Measurements from ENCODE around the gene INAFM2.

INAFM2 gene

DNA sequence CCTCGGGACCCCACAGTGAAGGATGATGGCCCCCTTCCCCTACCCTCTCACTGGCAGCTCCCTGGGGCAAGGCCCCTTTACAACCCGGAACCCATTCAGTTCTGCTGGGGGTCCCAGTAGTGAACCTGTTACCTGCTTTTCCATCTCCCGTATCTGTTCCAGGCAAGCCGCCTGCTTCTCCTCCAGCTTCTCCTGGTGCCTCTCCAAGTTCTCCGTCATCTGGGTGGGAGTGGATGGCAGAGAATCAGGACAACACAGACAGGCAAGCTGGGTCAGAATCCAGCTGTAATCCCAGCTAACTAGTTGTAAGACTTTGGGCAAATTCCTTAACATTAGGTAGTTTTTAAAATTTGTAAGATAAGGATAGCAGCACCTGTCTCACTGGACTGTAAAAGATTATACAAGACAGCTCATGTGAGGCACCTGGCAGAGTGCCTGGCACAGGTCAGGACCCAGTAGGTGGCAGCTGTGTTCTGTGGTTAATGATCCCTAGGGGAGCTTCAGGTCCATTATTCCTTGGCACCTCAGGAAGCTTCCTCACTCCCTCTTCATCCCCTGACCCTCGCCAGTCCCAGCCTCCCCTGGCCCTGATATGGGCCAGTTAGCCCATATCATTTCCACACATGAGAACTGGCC lies 34.2 kb upstream of the INAFM2 start:
- DNase-seq, result no peak

DNA sequence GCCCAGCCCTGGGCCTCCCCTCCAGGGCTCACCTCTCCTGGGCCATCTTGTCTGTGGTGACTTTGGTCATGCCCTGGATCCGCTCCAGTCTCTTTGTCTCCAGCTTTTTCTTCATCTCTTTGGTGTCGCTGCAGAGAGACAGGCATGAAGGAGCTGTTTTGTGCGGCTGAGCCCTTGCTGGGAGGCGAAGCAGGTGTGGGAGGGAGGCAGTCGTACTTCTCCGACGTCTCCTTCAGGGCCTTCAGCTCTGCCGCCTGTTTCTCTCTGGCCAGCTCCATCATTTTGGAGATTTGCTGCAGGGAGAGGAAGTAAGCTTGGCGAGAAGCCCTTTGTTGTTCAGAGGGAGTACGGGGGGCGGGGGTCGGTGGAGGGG lies 33.0 kb upstream of the INAFM2 start:
- no peak for DNase-seq

DNA sequence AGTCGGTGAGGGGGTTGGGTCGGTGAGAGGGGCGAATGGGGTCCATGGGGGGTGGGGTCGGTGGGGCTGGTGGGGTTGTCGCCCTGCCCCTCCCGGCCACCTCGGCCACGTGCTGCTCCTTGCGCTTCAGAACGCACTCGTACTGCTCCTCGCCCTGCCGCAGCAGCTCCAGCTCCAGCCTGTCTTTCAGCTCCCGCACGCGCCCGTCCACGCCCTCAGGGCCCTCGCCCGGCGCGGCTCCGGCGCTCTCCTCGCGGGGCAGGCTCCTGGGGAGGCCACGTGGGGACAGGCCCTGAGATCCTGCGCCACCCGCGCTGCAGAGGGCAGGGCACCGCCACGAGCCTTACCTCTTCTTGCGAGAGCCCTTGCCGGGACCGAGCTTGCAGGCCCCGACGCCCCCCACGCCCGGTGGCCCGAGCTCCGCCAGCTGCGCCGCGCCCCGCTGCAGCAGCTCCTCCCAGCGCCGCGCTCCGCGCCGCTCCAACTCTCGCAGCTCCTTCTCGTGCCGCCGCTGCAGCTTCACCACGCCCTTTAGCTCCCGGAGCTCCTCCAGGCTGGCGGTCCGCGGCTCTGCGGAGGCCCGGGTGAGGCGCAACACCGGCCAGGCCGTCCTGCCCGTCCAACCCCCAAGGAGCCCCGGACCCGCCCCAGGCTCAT lies 32.4 kb upstream of the INAFM2 start:
- no peak for DNase-seq

DNA sequence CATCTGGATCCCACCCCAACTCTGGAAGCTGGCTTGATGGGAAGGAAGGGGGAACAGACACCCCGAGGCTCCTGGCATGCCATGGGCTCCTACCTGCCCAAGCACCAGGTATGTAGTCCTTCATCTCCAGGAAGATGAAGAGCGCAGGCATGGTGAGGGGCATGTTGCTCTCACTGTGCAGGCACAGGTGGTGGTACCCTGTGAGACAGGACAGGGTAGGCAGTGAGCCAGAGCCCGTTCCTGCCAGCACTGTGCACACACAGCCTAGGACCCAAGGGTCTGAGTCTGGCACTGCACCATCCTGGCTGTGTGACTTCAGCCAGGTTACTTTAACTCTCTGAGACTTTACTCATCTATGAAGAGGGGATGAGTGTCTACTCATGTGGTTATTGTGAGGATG lies 31.2 kb upstream of the INAFM2 start:
- DNase-seq, result no peak

DNA sequence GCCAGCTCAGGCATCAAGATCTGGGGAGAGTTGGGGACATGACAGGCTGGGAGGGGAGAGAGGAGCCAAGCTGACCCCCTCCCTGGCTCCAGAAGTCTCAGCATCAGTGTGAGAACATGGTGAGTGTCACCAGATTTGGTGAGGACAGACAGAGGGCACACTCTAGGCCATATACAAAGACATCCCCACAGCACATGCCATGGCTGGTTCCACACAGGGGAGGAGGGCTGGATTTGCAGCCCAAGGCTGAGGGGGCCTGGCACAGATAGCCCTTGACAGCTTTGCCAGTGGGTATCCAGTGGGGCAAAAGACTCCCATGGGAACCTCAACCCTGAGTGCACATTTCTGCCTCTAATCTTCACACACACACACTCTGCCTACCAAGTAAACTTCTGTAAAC lies 30.5 kb upstream of the INAFM2 start:
- DNase-seq, result no peak

DNA sequence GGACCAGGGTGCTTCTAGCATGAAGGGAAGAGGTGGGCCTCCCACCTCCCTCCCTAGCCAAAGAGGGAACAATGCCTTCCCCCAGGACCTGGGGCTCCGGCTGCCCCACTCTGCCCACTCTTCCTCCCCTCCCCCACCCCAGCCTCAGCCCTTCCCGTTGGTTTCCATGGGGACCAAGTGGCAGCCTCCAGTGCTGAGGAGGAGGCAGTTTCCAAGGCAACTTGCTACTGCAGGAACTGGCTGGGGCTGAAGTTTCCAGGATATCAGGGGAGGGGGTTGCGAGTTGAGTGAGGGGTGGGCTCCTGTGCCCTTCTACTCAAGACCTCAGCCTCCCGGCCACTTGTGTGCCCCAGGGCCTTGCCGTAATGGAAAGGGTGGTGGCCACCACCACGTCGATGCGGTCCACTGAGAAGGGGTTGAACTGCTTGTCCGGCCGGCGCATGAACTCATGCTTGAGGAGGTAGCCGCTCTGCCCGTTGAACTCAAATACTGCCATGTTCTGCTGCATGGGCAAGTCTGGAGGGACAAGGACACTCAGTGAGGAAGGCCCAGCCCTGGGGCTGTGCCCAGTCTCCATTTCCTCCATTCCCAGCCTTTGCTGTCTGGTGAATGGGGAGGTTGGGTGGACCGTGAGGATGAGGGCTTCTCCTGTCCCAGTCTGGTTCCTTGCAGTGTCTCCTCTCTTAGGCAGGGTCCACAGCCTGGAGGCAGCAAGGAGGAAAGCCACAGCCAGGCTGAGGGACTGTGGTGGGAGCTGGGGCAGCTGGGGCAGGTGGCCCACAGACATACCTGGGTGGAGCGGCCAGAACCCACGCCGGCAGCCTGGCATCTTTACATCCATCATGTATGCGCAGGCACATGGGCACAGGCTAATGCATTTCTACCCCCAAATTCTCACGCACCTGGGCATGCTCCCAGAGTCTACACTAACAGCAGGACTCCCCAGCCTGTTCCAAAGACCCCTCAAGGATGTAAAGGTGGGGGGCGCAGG lies 29.3 kb upstream of the INAFM2 start:
- DNase-seq, result no peak

DNA sequence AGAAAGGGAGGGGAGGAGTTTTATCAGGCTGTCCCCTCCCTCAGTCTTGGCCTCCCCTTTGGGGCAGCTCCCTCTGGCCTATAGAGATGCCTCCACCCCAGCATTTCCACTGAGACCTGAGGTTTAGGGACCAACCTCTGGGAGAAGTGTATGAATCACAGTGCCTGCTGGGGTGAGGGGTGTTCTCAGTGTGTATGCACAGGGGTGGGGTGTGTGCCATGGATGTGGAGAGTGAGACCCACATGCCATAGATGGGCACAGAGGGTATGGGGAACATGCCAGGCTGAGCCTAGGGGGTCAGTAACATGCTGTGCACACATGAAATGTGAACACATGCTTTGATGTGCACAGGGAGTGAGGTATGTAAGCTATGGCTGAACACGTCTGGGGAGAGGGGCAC lies 28.2 kb upstream of the INAFM2 start:
- DNase-seq, result no peak

DNA sequence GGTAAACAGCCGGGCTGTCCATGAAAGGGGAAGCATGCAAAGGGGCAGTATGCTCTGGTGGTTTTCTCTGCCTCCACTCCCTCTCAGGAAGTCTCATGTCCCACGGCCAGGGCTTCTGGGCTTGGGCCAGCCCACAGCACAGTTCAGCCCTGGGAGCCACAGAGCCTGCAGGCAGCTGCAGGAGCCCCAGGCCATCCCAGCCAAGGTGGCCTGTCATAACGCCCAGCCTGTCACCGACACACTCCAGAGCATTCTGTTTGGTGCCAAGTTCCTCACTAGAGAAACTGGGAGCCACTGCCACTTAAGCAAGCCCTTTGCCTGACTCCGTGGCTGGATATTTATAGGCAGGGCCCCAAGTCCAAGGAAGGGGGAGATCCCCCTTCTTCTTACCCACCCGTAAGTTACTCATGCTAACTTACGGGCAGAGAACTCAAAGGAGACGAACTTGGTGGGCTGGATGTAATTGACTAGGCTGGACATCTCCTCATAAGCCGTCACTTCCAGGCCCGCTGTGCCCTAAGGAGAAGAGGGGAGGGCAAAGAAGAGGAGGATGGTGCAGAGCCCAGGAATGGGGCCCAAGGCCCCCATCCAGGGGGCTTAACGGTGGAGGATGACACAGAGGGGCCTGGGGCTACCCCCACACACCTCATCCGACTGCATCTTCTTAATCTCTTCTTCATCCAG lies 27.5 kb upstream of the INAFM2 start:
- no peak for DNase-seq

DNA sequence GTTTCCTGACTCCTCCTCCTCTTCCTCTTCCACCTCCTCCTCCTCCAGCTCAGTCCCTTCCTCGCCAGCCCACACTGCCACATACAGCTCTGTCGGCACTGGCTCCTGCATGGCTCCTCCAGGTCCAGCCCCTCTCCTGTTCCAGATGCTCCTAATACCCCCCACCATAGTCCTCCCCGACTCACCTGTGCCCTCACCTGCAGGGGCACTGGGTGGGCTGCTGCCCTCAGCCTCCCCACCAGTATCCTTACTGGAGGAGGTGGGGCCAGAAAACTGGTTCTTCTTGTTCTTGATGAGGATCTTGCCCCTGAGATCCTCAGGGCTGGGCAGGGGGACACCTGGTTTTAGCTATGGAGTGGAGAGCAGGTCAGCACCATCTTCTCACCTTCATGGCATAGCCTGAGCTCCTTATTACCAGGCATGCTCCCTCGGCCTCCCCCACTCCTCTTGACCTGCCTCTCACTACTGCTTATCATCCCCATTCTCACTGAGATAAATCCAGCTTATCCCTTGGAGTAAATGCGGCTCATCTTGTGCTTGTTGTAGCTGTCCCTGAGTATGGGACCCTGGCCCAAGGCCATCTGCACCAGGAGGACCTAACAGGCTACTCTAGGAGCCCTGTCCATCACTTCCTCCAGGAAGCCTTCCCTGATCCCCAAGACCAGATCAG lies 26.8 kb upstream of the INAFM2 start:
- DNase-seq, result no peak

DNA sequence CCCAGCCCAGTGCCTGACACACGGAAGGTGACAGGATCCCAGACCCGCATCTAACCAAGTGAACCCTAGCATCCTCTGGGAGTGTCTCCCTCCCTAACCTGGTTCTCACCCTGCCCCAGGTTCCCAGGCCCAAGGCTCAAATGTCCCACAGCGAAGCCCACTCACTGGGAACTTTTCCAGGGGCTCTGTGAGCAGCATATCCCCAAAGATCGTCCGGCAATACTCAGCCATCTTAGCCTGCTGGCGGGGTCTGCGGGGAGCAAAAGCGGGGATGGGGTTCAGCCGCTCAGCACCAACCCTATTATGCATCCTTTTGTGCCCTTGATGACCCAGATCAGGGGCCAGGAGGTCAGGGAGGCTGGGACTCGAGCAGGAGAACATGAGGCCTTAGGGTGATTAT lies 26.1 kb upstream of the INAFM2 start:
- no peak for DNase-seq

DNA sequence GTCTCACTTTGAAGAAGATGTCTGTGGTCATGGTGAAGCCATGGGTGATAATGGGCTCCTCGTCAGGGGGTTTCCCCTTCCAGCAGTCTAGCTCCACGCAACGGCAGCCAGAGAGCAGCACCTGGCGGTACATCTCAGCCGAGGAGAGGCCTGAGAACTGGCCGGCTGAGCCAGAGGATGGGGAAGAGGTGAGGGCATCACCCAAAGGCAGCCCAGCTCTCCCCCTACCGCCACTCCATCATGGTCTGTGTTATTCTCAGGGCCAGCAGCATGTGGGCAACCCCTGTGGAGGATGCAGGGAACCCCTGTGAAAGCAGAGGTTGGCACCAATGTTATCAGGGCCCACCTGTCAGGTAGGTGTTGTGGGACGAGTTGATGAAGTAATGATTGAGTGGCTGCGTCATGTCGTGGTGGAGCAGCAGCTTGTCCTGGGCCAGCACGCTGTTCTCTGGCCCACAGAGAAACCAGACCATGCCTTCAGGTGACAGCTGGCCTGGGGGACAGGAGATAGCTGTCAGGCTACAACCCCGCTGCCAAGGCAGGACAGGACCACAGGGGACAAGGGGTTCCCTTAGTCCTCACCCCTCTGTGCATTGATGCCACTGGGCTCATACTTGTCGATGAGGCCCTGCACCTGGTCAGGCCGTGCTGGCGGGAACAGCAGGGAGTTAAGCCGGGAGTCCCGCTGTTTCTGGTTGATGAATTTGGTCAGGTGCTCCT lies 25.1 kb upstream of the INAFM2 start:
- no peak for DNase-seq

DNA sequence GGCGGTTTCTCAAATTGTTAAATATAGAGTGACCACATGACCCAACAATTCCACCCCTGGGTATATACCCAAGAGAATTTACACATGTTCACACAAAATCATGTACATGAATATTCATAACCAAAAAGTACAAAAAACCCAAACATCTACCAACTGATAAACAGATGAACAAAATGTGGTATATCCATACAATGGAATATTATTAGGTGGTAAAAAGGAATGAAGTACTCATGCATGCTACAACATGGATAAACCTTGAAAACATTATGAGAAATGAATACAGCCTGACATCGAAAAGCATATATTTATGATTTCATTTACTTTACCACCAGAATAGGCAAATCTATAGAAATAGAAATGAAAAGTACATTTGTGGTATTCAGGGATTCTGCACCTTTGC lies 23.1 kb upstream of the INAFM2 start:
- DNase-seq, result no peak

DNA sequence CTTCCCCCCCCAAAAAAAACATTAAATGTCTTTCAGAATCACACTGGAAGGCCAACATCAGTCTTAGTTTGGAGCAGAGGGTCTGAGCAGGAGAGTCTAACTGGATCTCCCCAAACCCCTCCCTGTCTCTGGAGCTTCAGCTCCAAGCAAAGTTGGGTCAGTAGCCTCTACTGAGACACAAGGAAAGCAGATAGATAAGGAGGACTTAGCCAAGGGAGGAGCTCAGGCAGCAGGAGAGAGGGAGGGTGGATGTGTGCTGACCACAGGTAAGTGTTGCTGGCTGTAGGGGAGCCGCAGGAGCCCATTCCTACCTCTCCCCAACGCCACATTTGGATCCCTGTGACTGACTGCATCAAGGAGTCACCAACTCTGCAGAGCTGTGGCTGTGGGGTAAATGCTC lies 22.7 kb upstream of the INAFM2 start:
- DNase-seq, result no peak

DNA sequence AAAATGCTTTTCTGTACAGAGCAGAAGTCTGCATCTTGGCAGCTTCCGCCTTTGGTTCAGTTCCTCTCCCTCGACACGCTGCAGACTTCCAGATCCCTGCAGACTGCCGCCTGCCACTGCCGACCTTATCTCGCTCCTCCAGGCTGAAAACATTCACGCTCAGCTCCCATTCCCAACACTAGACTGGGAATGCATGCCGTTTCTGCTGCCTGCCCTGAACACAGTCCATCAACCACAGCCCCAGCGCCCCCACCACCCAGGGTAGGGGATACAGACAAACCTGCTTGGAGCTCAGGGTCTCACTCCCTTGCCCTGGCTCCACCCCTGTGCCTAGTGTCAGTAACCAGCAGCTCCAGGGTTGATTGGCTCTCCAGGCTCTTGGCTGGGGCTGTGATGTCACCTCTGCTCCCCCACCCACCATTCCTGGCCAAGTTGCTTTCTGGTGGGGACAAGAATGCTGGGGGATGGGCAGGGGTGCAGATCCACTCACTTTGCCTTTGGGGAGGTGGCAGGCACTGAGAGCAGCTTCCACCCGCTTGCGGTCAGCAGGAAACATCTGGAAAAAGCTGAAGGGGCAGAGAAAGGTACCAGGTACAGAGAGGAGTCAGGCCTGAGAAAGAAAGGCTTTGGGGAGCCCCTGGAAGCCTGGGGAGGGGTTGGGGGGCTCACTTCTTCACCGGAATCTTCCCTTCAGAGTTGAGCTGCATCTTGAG lies 21.9 kb upstream of the INAFM2 start:
- DNase-seq, result no peak

DNA sequence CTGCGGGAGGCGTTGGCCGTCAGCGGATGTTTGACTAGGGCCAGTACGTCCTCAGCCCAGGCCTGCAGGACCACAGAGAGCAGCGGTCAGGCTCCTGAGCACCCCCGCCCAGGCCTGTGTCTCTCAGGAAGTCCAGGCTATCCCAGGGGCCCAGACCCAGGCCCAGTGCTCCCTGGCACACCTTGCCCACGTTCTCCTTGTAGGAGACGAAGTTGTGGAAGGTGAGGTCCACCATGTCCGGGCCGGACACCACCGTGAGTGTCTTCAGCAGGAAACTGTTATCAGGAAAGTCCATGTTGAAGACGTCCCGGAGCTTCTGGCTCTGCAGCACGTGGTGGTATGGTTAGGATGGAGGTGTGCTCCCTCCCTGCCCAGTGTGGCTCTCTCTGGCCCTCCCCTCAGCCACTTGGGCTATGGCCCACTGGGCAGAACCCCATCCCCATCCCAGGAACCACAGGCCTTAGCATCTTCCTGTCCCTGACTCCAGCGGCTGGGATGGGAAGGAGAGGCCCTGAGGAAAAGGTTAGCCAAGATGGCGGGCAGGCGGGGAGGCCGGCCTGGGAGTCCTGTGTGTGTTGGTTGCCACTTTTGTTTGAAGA lies 21.1 kb upstream of the INAFM2 start:
- no peak for DNase-seq

DNA sequence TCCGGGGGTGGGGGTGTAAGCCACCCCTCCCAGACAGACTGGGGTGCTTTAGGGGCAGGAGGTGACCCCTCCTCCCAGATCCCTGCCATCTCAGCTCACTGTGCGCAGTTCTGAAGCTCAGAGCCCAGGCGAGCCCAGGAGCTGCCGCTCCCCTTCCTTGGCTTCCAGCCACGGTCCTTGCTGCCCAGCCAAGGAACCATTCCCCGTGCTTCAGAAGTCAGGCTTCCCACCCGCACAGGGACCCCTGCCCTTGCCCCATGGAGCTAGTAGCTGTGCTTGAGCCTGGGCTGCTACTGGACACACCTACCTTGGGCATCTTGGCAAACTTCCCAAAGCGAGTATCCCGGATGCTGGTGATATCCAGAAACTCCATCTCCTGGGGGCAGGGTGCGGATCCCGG lies 20.5 kb upstream of the INAFM2 start:
- no peak for DNase-seq

DNA sequence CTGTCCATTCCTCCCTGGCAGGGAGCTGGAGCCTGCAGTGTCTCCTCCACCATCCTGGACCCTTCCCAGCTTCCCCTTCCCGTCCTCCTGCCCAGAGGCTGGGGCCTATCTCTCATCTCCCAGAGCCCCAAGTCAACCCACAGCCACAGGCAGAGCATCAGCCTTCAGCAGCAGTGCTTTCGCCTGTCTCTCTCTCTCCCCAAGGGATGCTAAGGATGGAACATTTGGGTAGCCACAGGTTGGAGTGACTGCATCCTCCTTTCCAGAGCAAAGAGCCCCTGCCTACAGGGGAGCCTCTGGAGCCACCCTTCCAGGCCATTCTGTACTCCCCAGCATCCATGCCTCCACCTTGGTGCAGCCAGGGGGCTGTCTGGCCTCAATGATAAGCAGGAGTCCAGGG lies 19.9 kb upstream of the INAFM2 start:
- DNase-seq, result no peak

DNA sequence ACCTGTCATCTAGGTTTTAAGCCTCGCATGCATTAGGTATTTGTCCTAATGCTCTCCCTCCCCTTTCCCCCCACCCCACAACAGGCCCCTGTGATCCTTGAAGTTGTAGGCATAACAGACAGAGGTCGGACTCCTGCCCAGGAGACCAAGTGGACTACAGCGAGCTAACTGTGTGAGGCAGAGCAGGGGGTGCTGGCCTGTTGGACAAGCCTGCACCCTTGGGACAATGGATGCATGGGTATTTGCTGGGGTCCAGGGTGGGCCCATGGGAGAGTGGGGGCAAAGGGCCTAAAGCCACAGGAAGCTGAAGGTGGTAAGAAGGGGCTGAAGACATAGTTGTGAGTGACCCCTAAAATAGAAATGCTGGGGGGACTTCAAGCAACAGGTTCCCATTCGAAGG lies 18.2 kb upstream of the INAFM2 start:
- DNase-seq, result no peak

DNA sequence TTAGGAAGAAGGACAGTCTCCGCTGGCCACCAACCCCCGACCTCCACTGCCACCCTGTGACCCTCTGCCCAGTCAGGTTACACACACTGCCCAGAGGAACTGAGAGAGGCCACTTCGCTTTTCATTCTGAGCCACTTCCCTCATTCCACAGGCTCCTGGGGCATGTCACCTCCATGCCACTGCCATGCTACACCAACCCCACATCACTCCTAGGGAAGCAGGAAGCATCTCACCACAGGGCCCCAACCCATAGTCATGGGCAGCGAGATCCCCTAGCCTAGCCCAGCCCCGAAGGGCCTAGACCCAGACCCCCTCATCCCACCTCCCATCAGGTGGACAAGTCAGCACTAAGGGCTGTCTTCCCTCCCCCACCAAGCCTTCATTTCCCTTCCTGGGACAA lies 17.1 kb upstream of the INAFM2 start:
- DNase-seq, result no peak

DNA sequence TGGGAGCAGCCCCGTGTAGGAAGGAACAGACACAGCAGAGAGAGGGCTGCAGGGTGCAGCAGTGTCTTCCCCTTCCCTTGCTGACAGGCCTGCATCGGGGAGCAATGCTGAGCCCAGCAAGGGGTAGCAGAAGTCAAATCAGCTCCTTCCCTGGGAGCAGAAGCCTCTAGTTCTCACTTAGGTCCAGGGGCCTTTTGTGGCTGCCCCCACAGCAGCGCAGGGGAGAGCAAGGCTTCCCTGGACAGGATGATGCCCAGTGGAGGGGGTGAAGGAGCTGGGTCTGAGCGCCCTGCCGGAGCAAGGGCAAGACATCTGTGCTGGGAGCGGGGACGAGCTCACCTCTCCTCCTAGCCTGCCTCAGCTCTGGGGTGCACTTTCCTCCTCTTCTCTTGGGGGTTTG lies 16.6 kb upstream of the INAFM2 start:
- no peak for DNase-seq
